GM18867 (cell line): ENCODE measurements around the gene FAM78A.

ENCODE experiments used
- ATAC-seq: cut with Tn5 transposase; IDR thresholded peaks from one replicate; pipeline ENCODE4 v1.9.1; 2021; ENCODE audit warnings: mild to moderate bottlenecking, moderate library complexity; ENCODE audit not compliant: unreplicated experiment

FAM78A gene

GRCh38 chr9:131240047-131240921 is 36.0 kb downstream of the FAM78A start:
- no peak for ATAC-seq

- no peak for ATAC-seq
These were observed 36.9 kb downstream of the FAM78A start for GRCh38 chr9:131239161-131239975.

GRCh38 chr9:131238402-131239021 is 37.8 kb downstream of the FAM78A start:
- ATAC-seq = no peak

GRCh38 chr9:131237931-131238401 is 38.3 kb downstream of the FAM78A start:
- ATAC-seq = peak; percentile 80

GRCh38 chr9:131237291-131237690 is 39.0 kb downstream of the FAM78A start:
- no peak for ATAC-seq

GRCh38 chr9:131236761-131237160 is 39.5 kb downstream of the FAM78A start:
- no peak for ATAC-seq

GRCh38 chr9:131236161-131236560 is 40.1 kb downstream of the FAM78A start:
- ATAC-seq = no peak

- ATAC-seq = no peak
These were observed 40.8 kb downstream of the FAM78A start for GRCh38 chr9:131235480-131235851.

GRCh38 chr9:131234799-131235479 is 41.4 kb downstream of the FAM78A start:
- no peak for ATAC-seq

- ATAC-seq = no peak
These were observed 42.3 kb downstream of the FAM78A start for GRCh38 chr9:131233995-131234394.

GRCh38 chr9:131233556-131233955 is 42.8 kb downstream of the FAM78A start:
- no peak for ATAC-seq

GRCh38 chr9:131228988-131229387 is 47.3 kb downstream of the FAM78A start:
- ATAC-seq = no peak

- no peak for ATAC-seq
These were observed 48.3 kb downstream of the FAM78A start for GRCh38 chr9:131227959-131228460.

- ATAC-seq = no peak
These were observed 49.0 kb downstream of the FAM78A start for GRCh38 chr9:131227112-131227958.

GRCh38 chr9:131226226-131226625 is 50.1 kb downstream of the FAM78A start:
- ATAC-seq = no peak

- ATAC-seq = no peak
These were observed 53.9 kb downstream of the FAM78A start for GRCh38 chr9:131222460-131222859.

GRCh38 chr9:131220485-131220884 is 55.8 kb downstream of the FAM78A start:
- ATAC-seq = no peak

GRCh38 chr9:131218370-131218769 is 57.9 kb downstream of the FAM78A start:
- ATAC-seq = no peak

- ATAC-seq = no peak
These were observed 58.8 kb downstream of the FAM78A start for GRCh38 chr9:131217331-131218031.
